H9 (cell line): ENCODE measurements around the gene GPC3. TPM values are rescaled to one million over a fixed set of nuclear protein-coding genes. Genes with fewer than 3 reads are reported as not detected.

Experiments
- DNase-seq: peaks from one replicate; pipeline ENCODE4 v3.0.0-alpha.2; 2017
- H2AFZ ChIP-seq: one replicate; pipeline ENCODE4 v1.6.1; 2013; ENCODE audit warnings: mild to moderate bottlenecking, low read length, control low read depth, moderate library complexity
- H2AK5ac ChIP-seq: 2 replicates; pipeline ENCODE4 v1.6.1; 2013; ENCODE audit warnings: low read length, control low read depth, mixed read lengths; ENCODE audit not compliant: insufficient read length
- H2BK120ac ChIP-seq: one replicate; pipeline ENCODE4 v1.6.1; 2013; ENCODE audit warnings: low read depth, mild to moderate bottlenecking, low read length, control low read depth, inconsistent platforms; ENCODE audit not compliant: poor library complexity, severe bottlenecking
- H2BK12ac ChIP-seq: 2 replicates; pipeline ENCODE4 v1.6.1; 2013; ENCODE audit warnings: low read length, control low read depth, mixed read lengths, low read depth; ENCODE audit not compliant: insufficient read length
- H2BK15ac ChIP-seq: 2 replicates; pipeline ENCODE4 v1.6.1; 2013; ENCODE audit warnings: low read depth, low read length, control low read depth
- H2BK20ac ChIP-seq: one replicate; pipeline ENCODE4 v1.6.1; 2013; ENCODE audit warnings: low read depth, mild to moderate bottlenecking, low read length, control low read depth, inconsistent platforms; ENCODE audit not compliant: poor library complexity, severe bottlenecking
- H2BK5ac ChIP-seq: 2 replicates; pipeline ENCODE4 v1.6.1; 2013; ENCODE audit warnings: low read length, control low read depth, mixed read lengths; ENCODE audit not compliant: insufficient read length
- H3K14ac ChIP-seq: 2 replicates; pipeline ENCODE4 v1.6.1; 2013; ENCODE audit warnings: low read length, control low read depth; ENCODE audit not compliant: insufficient read depth
- H3K18ac ChIP-seq: 2 replicates; pipeline ENCODE4 v1.6.1; 2013; ENCODE audit warnings: low read depth, mild to moderate bottlenecking, mixed read lengths, low read length, control low read depth; ENCODE audit not compliant: insufficient read length
- H3K23ac ChIP-seq: 2 replicates; pipeline ENCODE4 v1.6.1; 2013; ENCODE audit warnings: low read length, control low read depth, mixed read lengths, low read depth; ENCODE audit not compliant: insufficient read length
- H3K23me2 ChIP-seq: 2 replicates; pipeline ENCODE4 v1.6.1; 2013; ENCODE audit warnings: low read depth, mild to moderate bottlenecking, mixed read lengths, low read length, control low read depth; ENCODE audit not compliant: insufficient read length, poor library complexity, severe bottlenecking
- H3K27ac ChIP-seq: 2 replicates; pipeline ENCODE4 v1.5.1; 2013; ENCODE audit warnings: low read length, control low read depth, mixed read lengths, low read depth; ENCODE audit not compliant: insufficient read length
- H3K27me3 ChIP-seq: 2 replicates; pipeline ENCODE4 v1.6.1; 2013; ENCODE audit warnings: low read length, control low read depth, inconsistent platforms; ENCODE audit not compliant: insufficient read depth
- H3K4ac ChIP-seq: 2 replicates; pipeline ENCODE4 v1.6.1; 2013; ENCODE audit warnings: low read depth, mild to moderate bottlenecking, control low read depth, inconsistent platforms, low read length, moderate library complexity
- H3K4me1 ChIP-seq: 2 replicates; pipeline ENCODE4 v1.6.1; 2013; ENCODE audit warnings: low read length, control low read depth, inconsistent platforms; ENCODE audit not compliant: insufficient read depth
- H3K4me2 ChIP-seq: 2 replicates; pipeline ENCODE4 v1.6.1; 2013; ENCODE audit warnings: low read length, control low read depth, mixed read lengths; ENCODE audit not compliant: insufficient read length, insufficient read depth
- H3K56ac ChIP-seq: 2 replicates; pipeline ENCODE4 v1.6.1; 2013; ENCODE audit warnings: low read depth, mild to moderate bottlenecking, mixed read lengths, low read length, control low read depth; ENCODE audit not compliant: insufficient read length
- H3K79me1 ChIP-seq: 2 replicates; pipeline ENCODE4 v1.6.1; 2013; ENCODE audit warnings: low read depth, mild to moderate bottlenecking, moderate library complexity, low read length, control low read depth, inconsistent platforms; ENCODE audit not compliant: insufficient read depth, poor library complexity, severe bottlenecking
- H3K79me2 ChIP-seq: 2 replicates; pipeline ENCODE4 v1.6.1; 2013; ENCODE audit warnings: low read length, control low read depth, inconsistent platforms; ENCODE audit not compliant: insufficient read depth
- H3K9ac ChIP-seq: 2 replicates; pipeline ENCODE4 v1.6.1; 2013; ENCODE audit warnings: low read length, control low read depth, mixed read lengths; ENCODE audit not compliant: insufficient read length; ENCODE audit errors: extremely low read depth
- H3K9me3 ChIP-seq: one replicate; pipeline ENCODE4 v1.6.1; 2013; ENCODE audit warnings: low read depth, low read length, inconsistent platforms; ENCODE audit not compliant: control insufficient read depth
- H3T11ph ChIP-seq: one replicate; pipeline ENCODE4 v1.6.1; 2013; ENCODE audit warnings: mild to moderate bottlenecking, low read length, control low read depth, inconsistent platforms
- H4K20me1 ChIP-seq: one replicate; pipeline ENCODE4 v1.6.1; 2013; ENCODE audit not compliant: control insufficient read depth, insufficient read length, insufficient read depth
- H4K5ac ChIP-seq: 2 replicates; pipeline ENCODE4 v1.6.1; 2013; ENCODE audit warnings: low read depth, mild to moderate bottlenecking, mixed read lengths, low read length, control low read depth; ENCODE audit not compliant: insufficient read length
- H4K8ac ChIP-seq: replicated peaks from 2 replicates; pipeline ENCODE4 v1.6.1; 2013; ENCODE audit warnings: low read length, control low read depth, mixed read lengths, low read depth; ENCODE audit not compliant: insufficient read length
- H4K91ac ChIP-seq: 2 replicates; pipeline ENCODE4 v1.6.1; 2013; ENCODE audit warnings: low read depth, mild to moderate bottlenecking, moderate library complexity, mixed read lengths, low read length, control low read depth; ENCODE audit not compliant: insufficient read length
- H3K27ac Mint-ChIP-seq, 3 experiments: 2 replicates in 2 of 3; 3 replicates in 1 of 3; pipeline ENCODE4 v1.8.0; 2020 to 2021; ENCODE audit warnings: mixed read lengths in 3 of 3, mild to moderate bottlenecking in 1 of 3, moderate library complexity in 1 of 3
- H3K27me3 Mint-ChIP-seq: 2 replicates; pipeline ENCODE4 v1.8.0; 2021; ENCODE audit warnings: low read depth, mild to moderate bottlenecking, moderate library complexity, mixed read lengths
- H3K36me3 Mint-ChIP-seq, 3 experiments: 2 replicates in 2 of 3; 3 replicates in 1 of 3; pipeline ENCODE4 v1.8.0; 2020 to 2021; ENCODE audit warnings: low read depth in 3 of 3, mixed read lengths in 3 of 3; ENCODE audit not compliant: insufficient read depth in 1 of 3
- H3K4me1 Mint-ChIP-seq, 2 experiments: 2 replicates each; pipeline ENCODE4 v1.8.0; 2020; ENCODE audit warnings: mixed read lengths in 2 of 2
- H3K4me3 Mint-ChIP-seq, 2 experiments: 2 replicates in 1 of 2; 3 replicates in 1 of 2; pipeline ENCODE4 v1.8.0; 2020 to 2021; ENCODE audit warnings: mild to moderate bottlenecking in 2 of 2, mixed read lengths in 2 of 2, moderate library complexity in 1 of 2
- H3K9me3 Mint-ChIP-seq, 2 experiments: 2 replicates in 1 of 2; 3 replicates in 1 of 2; pipeline ENCODE4 v1.8.0; 2020; ENCODE audit warnings: mild to moderate bottlenecking in 2 of 2, mixed read lengths in 2 of 2, moderate library complexity in 1 of 2
- WGBS: extraction: QIAGEN DNeasy Blood & Tissue Kit; methylation state at CpG from one replicate; pipeline ENCODE4 v1.1.7; 2013; ENCODE audit warnings: missing lambda C conversion rate, low lambda C conversion rate, mixed read lengths; ENCODE audit not compliant: insufficient read length; ENCODE audit errors: extremely low coverage; 5-methylcytosine and 5-hydroxymethylcytosine counted together
- total RNA-seq: library from RNA; stranded (reverse); gene quantifications from 2 replicates; pipeline ENCODE4 v1.2.1, GENCODE V29; 2021
- TF ChIP-seq, protein P1 (sequence below): fragments of 200-600 bp; sonication (generic); conservative IDR thresholded peaks from 3 replicates; pipeline ENCODE4 v1.8.0; 2021; ENCODE audit warnings: antibody characterized with exemption, mild to moderate bottlenecking

Gene GPC3
- total RNA-seq, 1 experiment from 2014 or later, result 108 TPM

DNA sequence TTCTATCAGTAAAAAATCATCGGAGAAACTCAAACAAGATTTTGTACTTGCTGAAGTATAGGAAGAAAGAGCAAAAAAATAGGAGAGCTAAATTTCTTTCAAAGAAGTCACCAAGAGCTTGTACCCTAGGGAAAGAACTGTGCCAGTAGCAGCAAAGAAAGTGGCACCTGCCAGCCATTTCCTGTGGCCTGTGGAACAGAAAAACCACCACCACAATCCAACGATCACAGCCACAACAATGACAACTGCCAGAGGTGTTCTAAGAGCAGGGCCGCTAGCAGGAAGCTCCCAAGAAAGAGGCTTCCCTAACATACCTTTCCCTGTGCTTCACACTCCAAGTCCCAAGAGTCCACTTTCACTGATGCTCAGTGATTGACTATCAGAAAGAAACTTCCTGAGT is 304.0 kb downstream of the GPC3 start:
- Histone ChIP-seq H3K18ac (no peak overlapping the region), H3K4me1 (peaks cover 4% of the 10 kb centered on the region; the same call in 1 of the 2 replicates), H3K27me3 (no peaks in the 10 kb centered on the region), H4K20me1 (no peaks in the 10 kb centered on the region), H3K27ac (no peak overlapping the region), H2BK15ac (no peak overlapping the region), H2BK120ac (no peak overlapping the region), H3K79me2 (no peaks in the 10 kb centered on the region), H2BK20ac (no peak overlapping the region), H2AK5ac (no peak overlapping the region), H3K79me1 (no peaks in the 10 kb centered on the region), H3K56ac (no peak overlapping the region), H2AFZ (no peak overlapping the region), H3K14ac (no peak overlapping the region), H4K91ac (no peak overlapping the region), H3K9me3 (no peaks in the 10 kb centered on the region), H3K23ac (no peak overlapping the region), H3T11ph (no peak overlapping the region), H2BK12ac (no peak overlapping the region), H3K4me2 (no peak overlapping the region), H3K9ac (no peak overlapping the region), H3K23me2 (no peaks in the 10 kb centered on the region), H3K4ac (no peak overlapping the region), H4K5ac (no peak overlapping the region), H2BK5ac (no peak overlapping the region), H4K8ac (no peak overlapping the region)
- Mint-ChIP-seq H3K9me3 (no peaks in the 10 kb centered on the region), H3K4me3 (no peak overlapping the region), H3K27me3 (no peaks in the 10 kb centered on the region; the same call in 1 of the 2 replicates), H3K36me3 (no peaks in the 10 kb centered on the region), H3K4me1 (peaks cover 23% of the 10 kb centered on the region in 2 experiments), H3K27ac (no peak overlapping the region)
- WGBS, result no CpG with 5 or more reads among the region's 3 CpGs
- TF ChIP-seq, protein P1, sequence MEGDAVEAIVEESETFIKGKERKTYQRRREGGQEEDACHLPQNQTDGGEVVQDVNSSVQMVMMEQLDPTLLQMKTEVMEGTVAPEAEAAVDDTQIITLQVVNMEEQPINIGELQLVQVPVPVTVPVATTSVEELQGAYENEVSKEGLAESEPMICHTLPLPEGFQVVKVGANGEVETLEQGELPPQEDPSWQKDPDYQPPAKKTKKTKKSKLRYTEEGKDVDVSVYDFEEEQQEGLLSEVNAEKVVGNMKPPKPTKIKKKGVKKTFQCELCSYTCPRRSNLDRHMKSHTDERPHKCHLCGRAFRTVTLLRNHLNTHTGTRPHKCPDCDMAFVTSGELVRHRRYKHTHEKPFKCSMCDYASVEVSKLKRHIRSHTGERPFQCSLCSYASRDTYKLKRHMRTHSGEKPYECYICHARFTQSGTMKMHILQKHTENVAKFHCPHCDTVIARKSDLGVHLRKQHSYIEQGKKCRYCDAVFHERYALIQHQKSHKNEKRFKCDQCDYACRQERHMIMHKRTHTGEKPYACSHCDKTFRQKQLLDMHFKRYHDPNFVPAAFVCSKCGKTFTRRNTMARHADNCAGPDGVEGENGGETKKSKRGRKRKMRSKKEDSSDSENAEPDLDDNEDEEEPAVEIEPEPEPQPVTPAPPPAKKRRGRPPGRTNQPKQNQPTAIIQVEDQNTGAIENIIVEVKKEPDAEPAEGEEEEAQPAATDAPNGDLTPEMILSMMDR, result no peak
- DNase-seq, result no peak
